ENCODE measurements around the gene DCLRE1C. TPM values are rescaled to one million over a fixed set of nuclear protein-coding genes. Genes with fewer than 3 reads are reported as not detected.

The DCLRE1C gene
- total and polyA plus RNA-seq, 2 donors (not counting 3 experiments of a cell fraction or from before 2014, with no cell fraction given) = 2.1 to 15.8 TPM

- DNase-seq (ENCODE audit: low read depth, low spot score) = peak; percentile 94
- Histone ChIP-seq H3K4me2 (ENCODE audit: insufficient read depth, low read length) (peak within 1 kb of the TSS; percentile 88), H4K20me1 (replicated peaks; ENCODE audit: control insufficient read depth, extremely low read depth, insufficient read depth, low read length) (no peaks in the 10 kb centered on the region), H3K9me1 (replicated peaks; ENCODE audit: control insufficient read depth, extremely low read depth, insufficient read depth, low read length) (no peaks in the 10 kb centered on the region), H3K9me3 (replicated peaks; ENCODE audit: control insufficient read depth, insufficient read depth, low read length) (no peaks in the 10 kb centered on the region), H3K36me3 (ENCODE audit: control insufficient read depth in 2 of 2, extremely low read depth in 1 of 2, insufficient read depth in 2 of 2, low read length in 2 of 2) (no peaks in the 10 kb centered on the region), H3K79me2 (ENCODE audit: control insufficient read depth, insufficient read depth, low read length) (no peaks in the 10 kb centered on the region), H3K27ac (ENCODE audit: insufficient read depth, low read depth, low read length) (peak within 1 kb of the TSS; percentile 84), H3K9ac (replicated peaks; ENCODE audit: extremely low read depth, insufficient read depth, low read length) (peak within 1 kb of the TSS; percentile 91), H3K27me3 (ENCODE audit: control insufficient read depth in 2 of 2, insufficient read depth in 2 of 2, low read length in 2 of 2) (no peaks in the 10 kb centered on the region), H2AFZ (ENCODE audit: low read depth, low read length) (peak within 1 kb of the TSS; percentile 100), H3K4me1 (ENCODE audit: control insufficient read depth, extremely low read depth, insufficient read depth, low read length) (peaks cover 10% of the 10 kb centered on the region), H3K4me3 (replicated peaks in 1 of 3; ENCODE audit: insufficient read depth in 1 of 3, low read depth in 1 of 3, low read length in 3 of 3) (peak within 1 kb of the TSS; percentile 85 to 89 (median 86))
- no TSS peak for BruUV-seq (replicated peaks)
- CTCF ChIA-PET = interaction anchor here (0.8 to 1.7 kb wide), 3 partner anchors 12 to 431 kb away, joined by 3 to 7 read pairs (median 6); no protein-coding TSS in a partner anchor
- no peak for TF ChIP-seq EZH2 (IDR thresholded peaks at IDR 0.05; ENCODE audit: borderline replicate concordance, low read depth, low read length, severe bottlenecking)
- TF ChIP-seq MAX (IDR thresholded peaks at IDR 0.05; ENCODE audit: insufficient read depth, insufficient read length) = peak; percentile 22
- no peak for TF ChIP-seq JUN (IDR thresholded peaks at IDR 0.05; ENCODE audit: borderline replicate concordance, insufficient read depth, insufficient read length, low read depth)
- no peak for TF ChIP-seq GATA2 (IDR thresholded peaks at IDR 0.05; ENCODE audit: insufficient read depth, insufficient read length, low read depth, low read length)
- peak; percentile 49 for TF ChIP-seq POLR2AphosphoS5 (IDR thresholded peaks at IDR 0.05; ENCODE audit: insufficient read depth, low read depth, low read length)
- TF ChIP-seq POLR2A (IDR thresholded peaks at IDR 0.05; ENCODE audit: low read depth, low read length) = peak; percentile 44
- peak; percentile 13 for TF ChIP-seq MYC (IDR thresholded peaks at IDR 0.05; ENCODE audit: low read depth, low read length)
- TF ChIP-seq CTCF (IDR thresholded peaks at IDR 0.05; ENCODE audit: extremely low read depth in 1 of 2, insufficient read depth in 1 of 2, low read depth in 1 of 2, low read length in 2 of 2) = no peak
- TF ChIP-seq FOS (IDR thresholded peaks at IDR 0.05; ENCODE audit: borderline replicate concordance, insufficient read depth, low read length) = no peak
- POLR2A ChIA-PET = interaction anchor here (0.9 kb wide), 1 partner anchor 45 kb away, joined by 3 read pairs; no protein-coding TSS in a partner anchor
- intact Hi-C loops (cut with micrococcal nuclease) (loop anchor here (1.0 to 10.0 kb wide), 4 partner anchors 81 to 355 kb away; partner anchors contain the start of gene SUV39H2), dilution Hi-C loops (cut with MboI; ENCODE audit: extremely low pct_ligation_motif_present, low sequenced_read_pairs) (no loop called here)
- peak; percentile 93 for FAIRE-seq
These were observed 5.5 kb upstream of the DCLRE1C start, which contains the start of gene MEIG1 for GRCh38 chr10:14959221-14960057. Gene MEIG1, plus strand, starts transcription at chr10:14959388. Its CDS starts 7,081 bp downstream, at chr10:14966469.

Data from endothelial cell of umbilical vein (primary cell).